GM12878 (cell line): ENCODE measurements around the gene TEX101. TPM values are rescaled to one million over a fixed set of nuclear protein-coding genes. Genes with fewer than 3 reads are reported as not detected.

ENCODE experiments used
- ATAC-seq: fragments of 200-7000 bp; cut with Tn5 transposase; 3 replicates; pipeline ENCODE4 v1.9.1; 2020; ENCODE audit warnings: mild to moderate bottlenecking, moderate library complexity
- BruUV-seq: library from RNA; stranded (reverse); fragments of 400-500 nt; replicated peaks from 2 replicates; lab custom pipeline; 2021; lab: Mats Ljungman, UMichigan
- CTCF ChIA-PET: fragments of 300-600 bp; sonication (Branson Sonifier 250); formaldehyde crosslinking; extraction: SDS; loops from one replicate; lab custom pipeline; 2021; ENCODE audit warnings: inconsistent platforms; lab: Yijun Ruan, JAX
- POLR2A ChIA-PET: fragments of 350-600 bp; formaldehyde crosslinking; extraction: SDS; loops from one replicate; lab custom pipeline; 2021; ENCODE audit warnings: inconsistent platforms; lab: Charles Lee
- RAD21 ChIA-PET: fragments of 300-600 bp; sonication (Branson Sonifier 250); formaldehyde crosslinking; loops from one replicate; lab custom pipeline; 2023; ENCODE audit warnings: antibody characterized with exemption; ENCODE audit not compliant: unreplicated experiment; lab: Charles Lee
- SMC1A ChIA-PET: fragments of 300-600 bp; sonication (Branson Sonifier 250); formaldehyde crosslinking; loops from one replicate; lab custom pipeline; 2023; ENCODE audit not compliant: unreplicated experiment, uncharacterized antibody; lab: Charles Lee
- DNase-seq: peaks from one replicate; pipeline ENCODE4 v3.0.0-alpha.2; 2011; ENCODE audit warnings: low read depth, low spot score
- FAIRE-seq: peaks from 3 replicates; lab custom pipeline; 2011; peaks lifted over from hg19 to GRCh38; lab: Jason Lieb, UNC
- H2AFZ ChIP-seq: 2 replicates; pipeline ENCODE4 v1.6.0; 2011; ENCODE audit warnings: low read depth, low read length, control low read depth; ENCODE audit not compliant: control insufficient read depth
- H3K27ac ChIP-seq: 2 replicates; pipeline ENCODE4 v1.5.1; 2011; ENCODE audit warnings: control low read depth; ENCODE audit not compliant: control insufficient read depth, insufficient read depth
- H3K27me3 ChIP-seq, 2 experiments: replicated peaks in 1 of 2; 2 replicates each; pipeline versions ENCODE4 v1.6.0 to v1.6.1; 2011; ENCODE audit warnings: low read length in 1 of 2; ENCODE audit not compliant: control insufficient read depth in 2 of 2, insufficient read depth in 2 of 2
- H3K36me3 ChIP-seq, 2 experiments: 2 replicates each; pipeline ENCODE4 v1.5.1; 2011; ENCODE audit warnings: low read length in 1 of 2; ENCODE audit not compliant: control insufficient read depth in 2 of 2, insufficient read depth in 2 of 2
- H3K4me1 ChIP-seq: 2 replicates; pipeline ENCODE4 v1.6.1; 2011; ENCODE audit warnings: mild to moderate bottlenecking, low read length, moderate library complexity, mixed read lengths; ENCODE audit not compliant: control insufficient read depth, insufficient read depth
- H3K4me2 ChIP-seq: 2 replicates; pipeline ENCODE4 v1.6.0; 2011; ENCODE audit warnings: control low read depth; ENCODE audit not compliant: control insufficient read depth, insufficient read depth
- H3K4me3 ChIP-seq: fragments of 200-600 bp; sonication (generic); 2 replicates; pipeline ENCODE4 v1.5.1; 2016
- H3K79me2 ChIP-seq: 2 replicates; pipeline ENCODE4 v1.6.0; 2011; ENCODE audit warnings: low read length; ENCODE audit not compliant: control insufficient read depth, insufficient read depth
- H3K9ac ChIP-seq: 2 replicates; pipeline ENCODE4 v1.8.0; 2011; ENCODE audit warnings: low read length, control low read depth, mixed read lengths; ENCODE audit not compliant: control insufficient read depth, insufficient read depth
- H3K9me3 ChIP-seq: replicated peaks from 3 replicates; pipeline ENCODE4 v1.5.1; 2011; ENCODE audit warnings: mild to moderate bottlenecking, low read length; ENCODE audit not compliant: control insufficient read depth, insufficient read depth
- H4K20me1 ChIP-seq: 2 replicates; pipeline ENCODE4 v1.6.0; 2011; ENCODE audit not compliant: control insufficient read depth, insufficient read depth
- EED ChIP-seq: sonication (generic); IDR thresholded peaks from 2 replicates; pipeline ENCODE4 v1.6.1; 2016; ENCODE audit warnings: antibody characterized with exemption, low read depth
- IKZF1 ChIP-seq: fragments of 450-650 bp; conservative IDR thresholded peaks from 2 replicates; pipeline ENCODE4 v1.6.1; 2017; ENCODE audit warnings: antibody characterized with exemption, mild to moderate bottlenecking
- RAD21 ChIP-seq: IDR thresholded peaks from 2 replicates; pipeline ENCODE4 v1.6.1; 2011; ENCODE audit warnings: mild to moderate bottlenecking, low read depth, low read length, moderate library complexity; ENCODE audit not compliant: insufficient read depth
- RELB ChIP-seq: fragments of 450-650 bp; IDR thresholded peaks from 2 replicates; pipeline ENCODE4 v1.6.1; 2017; ENCODE audit warnings: low read depth, mild to moderate bottlenecking, moderate library complexity
- RUNX3 ChIP-seq: IDR thresholded peaks from 2 replicates; pipeline ENCODE4 v1.6.1; 2012; ENCODE audit warnings: low read length, inconsistent platforms
- SPI1 ChIP-seq: IDR thresholded peaks from 2 replicates; pipeline ENCODE4 v1.6.1; 2011; ENCODE audit warnings: low read depth, mild to moderate bottlenecking, low read length, moderate library complexity, borderline replicate concordance; ENCODE audit not compliant: insufficient read depth
- TBL1XR1 ChIP-seq: IDR thresholded peaks from 2 replicates; pipeline ENCODE4 v1.6.1; 2012; ENCODE audit warnings: low read depth, low read length, improper control_type of control experiment
- WRNIP1 ChIP-seq: IDR thresholded peaks from 2 replicates; pipeline ENCODE4 v1.6.1; 2011; ENCODE audit warnings: low read depth, low read length, improper control_type of control experiment, borderline replicate concordance
- ZNF24 ChIP-seq: fragments of 450-650 bp; IDR thresholded peaks from 2 replicates; pipeline ENCODE4 v1.6.1; 2017; ENCODE audit warnings: antibody characterized with exemption, mild to moderate bottlenecking
- WGBS: methylation state at CpG from one replicate; pipeline ENCODE4 v1.1.6; 2016; ENCODE audit warnings: low lambda C conversion rate; ENCODE audit not compliant: insufficient replicate concordance, insufficient coverage; ENCODE audit errors: missing lambda C conversion rate; 5-methylcytosine and 5-hydroxymethylcytosine counted together
- in situ Hi-C: fragments of 300-500 bp; cut with MboI; formaldehyde crosslinking; loops from 9 replicates; pipeline ENCODE4 v1.14.3; 2018; ENCODE audit warnings: mixed read lengths
- intact Hi-C: fragments of 100-400 bp; cut with micrococcal nuclease; formaldehyde crosslinking; loops from one replicate; pipeline ENCODE4 v1.14.2; 2022; ENCODE audit not compliant: unreplicated experiment
- polyA plus RNA-seq, 11 experiments: library from polyadenylated mRNA; depleted of rRNA in 4 of 11; unstranded in 6 of 11; stranded (reverse) in 5 of 11; fragments of >200 nt; fragmentation: Nextera tagmentation in 4 of 11; fragmentation: Illumina TruSeq in 1 of 11; extraction: Ambion mirVana in 4 of 11; extraction: Trizol in 1 of 11; gene quantifications; 1 replicate in 1 of 11; 2 replicates in 10 of 11; pipeline versions ENCODE4 v1.2.1 to v1.2.3, GENCODE V29; 2011 to 2016; ENCODE audit warnings: inconsistent platforms in 2 of 11, missing spikeins in 2 of 11, low read depth in 1 of 11
- total RNA-seq, 4 experiments: library from RNA; depleted of rRNA in 3 of 4; stranded (reverse); fragments of >200 nt in 3 of 4; fragmentation: Illumina TruSeq in 1 of 4; extraction: Trizol in 1 of 4; gene quantifications; 2 replicates each; pipeline versions ENCODE4 v1.2.1 to v1.2.3, GENCODE V29; 2013 to 2021

The TEX101 gene
- total and polyA plus RNA-seq, 10 of the 15 experiments (the other 5 are each of a cell fraction or from before 2014, with no cell fraction given) = not detected

DNA sequence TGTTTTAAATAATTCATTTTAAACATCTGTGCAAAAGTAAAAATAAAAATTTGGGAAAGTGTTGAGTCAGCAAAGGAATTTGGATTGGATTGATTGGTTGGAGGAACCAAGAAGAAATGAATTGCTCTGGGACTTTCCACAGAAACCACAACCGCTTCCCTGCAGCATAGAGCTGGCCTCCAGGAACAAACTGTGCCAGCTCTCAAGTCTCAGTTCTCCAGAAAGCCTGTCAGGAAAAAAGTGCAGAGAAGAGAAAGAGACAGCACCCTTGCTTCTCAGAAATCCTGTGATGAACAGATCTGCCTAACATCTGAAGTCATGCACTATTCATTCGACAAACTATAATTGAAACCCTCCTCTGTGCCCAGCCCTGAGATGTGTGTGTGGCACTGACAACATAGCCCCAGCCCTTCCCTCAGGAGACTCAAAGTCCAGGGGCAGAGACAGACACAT, 35.9 kb downstream of the TEX101 start:
- Histone ChIP-seq H3K4me3 (no peak overlapping the region), H3K36me3 (no peaks in the 10 kb centered on the region), H3K27me3 (no peaks in the 10 kb centered on the region), H3K79me2 (no peaks in the 10 kb centered on the region), H3K27ac (no peak overlapping the region), H3K4me1 (no peaks in the 10 kb centered on the region), H2AFZ (no peak overlapping the region), H3K9ac (no peak overlapping the region)
- RAD21 ChIA-PET = interaction anchor here (0.6 to 9.1 kb wide), 2 partner anchors 41 to 68 kb away, joined by 4 to 186 read pairs; no protein-coding TSS in a partner anchor
- SMC1A ChIA-PET = interaction anchor here (0.7 to 1.2 kb wide), 2 partner anchors 41 to 69 kb away, joined by 3 to 8 read pairs; no protein-coding TSS in a partner anchor
- ATAC-seq = no peak
- POLR2A ChIA-PET = interaction anchor here (0.6 kb wide), 1 partner anchor 934 kb away, joined by 4 read pairs; no protein-coding TSS in a partner anchor
- no peak for TF ChIP-seq WRNIP1
- peak; percentile 80 for TF ChIP-seq ZNF24
- no peak for TF ChIP-seq TBL1XR1
- TF ChIP-seq RELB = peak; percentile 37; the same call in 1 of the 2 replicates
- TF ChIP-seq IKZF1 = 0 out of 2 replicates have a peak, but pooled peaks have one; percentile 29
- peak; percentile 30; the same call in 1 of the 2 replicates for TF ChIP-seq EED
- TF ChIP-seq RUNX3 = peak; percentile 49; the same call in 1 of the 2 replicates
- no peak for TF ChIP-seq RAD21
- no peak for TF ChIP-seq SPI1
- TF ChIP-seq, all 136 proteins: peak for 5
- DNase-seq = no peak
- Histone ChIP-seq H3K4me2 (no peak overlapping the region), H4K20me1 (no peaks in the 10 kb centered on the region), H3K9me3 (no peaks in the 10 kb centered on the region; the same call in 2 of the 3 replicates)
- BruUV-seq = no TSS peak
- in situ Hi-C loops (no loop called here), intact Hi-C loops (no loop called here)
- CTCF ChIA-PET = interaction anchor here (1.2 kb wide), 1 partner anchor 68 kb away, joined by 11 read pairs; no protein-coding TSS in a partner anchor
- WGBS = 4% methylated on average over 2 of the region's 2 CpGs
- FAIRE-seq = peak; percentile 31
